Suprapubic skin (tissue), 4 donors: ENCODE measurements around the gene TRAPPC10.

Source experiments
- CTCF ChIP-seq, 2 donors: fragments of 200-600 bp in 1 of 2; fragments of 450-650 bp in 1 of 2; sonication (generic) in 1 of 2; IDR thresholded peaks; one replicate each; pipeline ENCODE4 v1.5.1; 2016 to 2019; ENCODE audit warnings: antibody characterized with exemption in 2 of 2, mild to moderate bottlenecking in 1 of 2, moderate library complexity in 1 of 2
- POLR2A ChIP-seq, 2 donors: fragments of 450-650 bp; IDR thresholded peaks; one replicate each; pipeline ENCODE4 v1.6.1; 2017; ENCODE audit warnings: antibody characterized with exemption in 2 of 2, mild to moderate bottlenecking in 2 of 2, moderate library complexity in 2 of 2
- POLR2AphosphoS5 ChIP-seq, 3 donors: sonication (generic); formaldehyde crosslinking; IDR thresholded peaks; one replicate each; pipeline ENCODE4 v1.6.1; 2017; ENCODE audit warnings: antibody characterized with exemption in 3 of 3

GRCh38 chr21:44079846-44080245, 67.7 kb downstream of the TRAPPC10 start:
- no peak for TF ChIP-seq CTCF (IDR thresholded peaks at IDR 0.05)
- no peak for TF ChIP-seq POLR2AphosphoS5 (IDR thresholded peaks at IDR 0.05)
- TF ChIP-seq POLR2A (IDR thresholded peaks at IDR 0.05), result no peak
